ENCODE data around the gene DCLK3.

Gene DCLK3

DNA sequence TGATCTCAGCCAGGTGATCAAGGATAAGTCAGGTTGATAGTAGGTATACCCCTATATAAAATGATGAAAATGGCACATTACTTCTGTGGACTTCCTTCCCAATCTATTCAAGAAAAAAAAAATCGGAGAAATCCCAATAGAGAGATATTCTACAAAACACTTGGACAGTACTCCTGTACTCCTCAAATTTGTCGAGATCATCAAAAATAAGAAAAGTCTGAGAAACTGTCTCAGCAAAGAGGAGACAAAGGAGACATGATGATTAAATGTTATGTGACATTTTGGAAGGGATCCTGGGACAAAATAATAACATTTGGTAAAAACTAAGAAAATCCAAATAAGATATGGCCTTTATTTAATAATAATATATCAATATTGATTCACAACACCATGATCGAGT is 94.6 kb downstream of the DCLK3 start:
- DNase-seq (no peak), ATAC-seq (no peak)

DNA sequence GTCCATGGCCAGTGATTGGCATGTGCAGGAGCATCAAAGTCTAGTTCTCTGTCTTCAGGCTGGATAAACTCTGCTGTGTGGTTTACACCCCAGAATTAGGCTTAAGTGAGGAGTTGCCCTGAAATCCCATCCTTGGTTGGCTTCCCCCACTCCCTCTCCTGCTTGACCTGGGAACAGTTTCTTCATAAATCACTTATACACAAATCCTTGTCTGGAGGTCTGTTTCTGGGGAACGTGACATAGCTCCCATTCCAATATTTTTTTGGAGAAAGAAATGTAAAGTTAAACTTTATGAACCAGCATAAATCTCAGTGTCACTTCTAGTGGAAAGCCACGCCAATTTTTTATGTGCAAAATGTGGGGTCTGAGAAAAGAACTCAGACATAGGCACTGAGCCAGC is 98.2 kb downstream of the DCLK3 start:
- no peak for ATAC-seq
- DNase-seq, result no peak

DNA sequence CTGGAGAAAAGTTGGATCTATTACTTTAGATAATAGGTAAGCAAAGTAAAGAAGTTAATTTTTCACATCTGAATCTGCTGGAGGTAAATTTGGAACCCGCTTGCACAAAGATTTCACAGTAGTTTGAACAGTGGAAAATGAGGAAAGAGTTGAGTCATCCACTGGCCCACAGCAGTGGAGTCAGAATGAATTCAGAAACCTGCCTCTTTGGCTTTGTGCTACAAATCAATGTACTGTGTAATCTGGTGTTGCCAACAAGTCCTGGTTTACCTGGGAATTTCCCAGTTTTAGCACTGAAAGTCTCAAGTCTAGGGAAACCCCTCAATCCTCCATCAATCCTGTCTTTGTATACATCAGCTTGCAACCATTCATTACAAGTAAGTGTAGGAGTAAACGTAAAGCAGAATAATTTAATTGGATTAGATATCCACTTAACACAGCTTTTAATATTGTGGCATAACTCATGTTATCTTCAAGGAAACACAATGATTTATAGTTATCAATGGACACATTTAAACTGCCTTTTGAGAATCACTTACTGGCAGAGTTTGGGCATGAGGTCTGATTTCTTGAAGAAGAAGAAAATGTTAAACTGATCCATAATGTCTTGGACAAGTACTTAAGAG is 100.6 kb downstream of the DCLK3 start:
- ATAC-seq (no peak), DNase-seq (no peak)

DNA sequence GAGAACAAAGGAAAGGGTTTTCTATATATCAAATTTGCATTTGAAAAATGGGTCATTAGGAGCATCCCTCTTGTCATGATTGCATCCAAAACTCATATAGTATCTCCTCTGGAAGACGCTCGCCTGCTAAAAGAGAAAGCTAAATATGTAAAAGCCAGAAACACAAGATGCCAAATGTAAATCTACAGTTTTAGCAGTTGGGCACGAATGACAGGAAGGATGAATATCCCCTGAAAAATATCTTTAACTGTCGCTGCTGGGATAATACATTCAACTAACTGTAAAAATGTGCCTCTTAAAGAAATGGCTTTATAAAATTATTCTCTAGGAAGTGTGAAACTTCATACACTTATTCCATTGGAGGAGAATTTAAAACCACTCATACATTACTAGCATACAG is 101.7 kb downstream of the DCLK3 start:
- DNase-seq (no peak), ATAC-seq (no peak)
